Esophagus mucosa (tissue), 1 donor: ENCODE results near the gene PDE4C. TPM values are rescaled to one million over a fixed set of nuclear protein-coding genes. Genes with fewer than 3 reads are reported as not detected.

ENCODE experiments used
- ATAC-seq: fragments of 200-7000 bp; cut with Tn5 transposase; one replicate; pipeline ENCODE4 v1.9.1; 2020
- total RNA-seq: library from RNA; stranded (reverse); gene quantifications from one replicate; pipeline ENCODE4 v1.2.4, GENCODE V29; 2023
- donor health status: DM: yes; HTN: yes; CAD: no.

PDE4C gene
- total RNA-seq, 1 donor from 2014 or later = 0.16 TPM

- peak; percentile 74 for ATAC-seq
These were observed 28.6 kb upstream of the PDE4C start for GRCh38 chr19:18254546-18255503.

- ATAC-seq = peak; percentile 88
These were observed 27.5 kb upstream of the PDE4C start for GRCh38 chr19:18253716-18254115.

- no peak for ATAC-seq
These were observed 26.9 kb upstream of the PDE4C start for GRCh38 chr19:18253130-18253529.

GRCh38 chr19:18252370-18252717 is 26.1 kb upstream of the PDE4C start:
- ATAC-seq = no peak

GRCh38 chr19:18251587-18252369 is 25.5 kb upstream of the PDE4C start:
- peak; percentile 57 for ATAC-seq

GRCh38 chr19:18249834-18250233 is 23.6 kb upstream of the PDE4C start:
- no peak for ATAC-seq

GRCh38 chr19:18245297-18245696 is 19.1 kb upstream of the PDE4C start:
- no peak for ATAC-seq

GRCh38 chr19:18239303-18239702 is 13.1 kb upstream of the PDE4C start:
- no peak for ATAC-seq

- no peak for ATAC-seq
These were observed 8.0 kb upstream of the PDE4C start for GRCh38 chr19:18234194-18234593.

- peak; percentile 65 for ATAC-seq
These were observed 7.1 kb upstream of the PDE4C start for GRCh38 chr19:18233224-18233825.

- no peak for ATAC-seq
These were observed 6.4 kb upstream of the PDE4C start for GRCh38 chr19:18232540-18233223.

GRCh38 chr19:18231775-18232174 is 5.5 kb upstream of the PDE4C start:
- ATAC-seq = no peak

- ATAC-seq = peak; percentile 17
These were observed 4.9 kb upstream of the PDE4C start for GRCh38 chr19:18230941-18231734.

GRCh38 chr19:18229915-18230314 is 3.7 kb upstream of the PDE4C start:
- no peak for ATAC-seq

GRCh38 chr19:18229474-18229873 is 3.2 kb upstream of the PDE4C start:
- no peak for ATAC-seq

- no peak for ATAC-seq
These were observed 1.6 kb upstream of the PDE4C start for GRCh38 chr19:18227781-18228271.

- no peak for ATAC-seq
These were observed 930 bp upstream of the PDE4C start for GRCh38 chr19:18226956-18227780.

GRCh38 chr19:18225355-18225701 is 910 bp downstream of the PDE4C start:
- ATAC-seq = no peak

- peak; percentile 98 for ATAC-seq
These were observed 1.5 kb downstream of the PDE4C start for GRCh38 chr19:18224525-18225354.
